WTC11 (cell line): ENCODE measurements around the gene DNASE1L2.

Experiments
- CTCF ChIP-seq: fragments of 200-600 bp; IDR thresholded peaks from 2 replicates; pipeline ENCODE4 v1.8.0; 2022; ENCODE audit warnings: antibody characterized with exemption
- MLX ChIP-seq: sonication (generic); formaldehyde crosslinking; IDR thresholded peaks from 2 replicates; pipeline ENCODE4 v1.8.1; 2023; ENCODE audit warnings: mild to moderate bottlenecking, missing genetic modification reagents, moderate library complexity
- ZNF138 ChIP-seq: sonication (generic); formaldehyde crosslinking; conservative IDR thresholded peaks from 2 replicates; pipeline ENCODE4 v1.8.1; 2022; ENCODE audit warnings: mild to moderate bottlenecking, moderate library complexity, missing genetic modification reagents
- ZNF396 ChIP-seq: fragments of 250-450 bp; sonication (Bioruptor Pico); IDR thresholded peaks from 2 replicates; pipeline ENCODE4 v1.8.0; 2021; ENCODE audit warnings: mild to moderate bottlenecking, moderate library complexity, borderline replicate concordance

- TF ChIP-seq MLX (CRISPR knock-in tag) (no peak), ZNF396 (CRISPR knock-in tag) (no peak), ZNF138 (CRISPR knock-in tag) (no peak), CTCF (no peak)
Observed at GRCh38 chr16:2250652-2251295, 14.5 kb downstream of the DNASE1L2 start.
